Urinary bladder (tissue), 4 donors: ENCODE data around the gene RNF32. TPM values are rescaled to one million over a fixed set of nuclear protein-coding genes. Genes with fewer than 3 reads are reported as not detected.
"Not testable (repeated sequence)": the region's sequence is repeated elsewhere in the genome, so short reads cannot be mapped to it uniquely, and the experiment has no call there.

ENCODE experiments used
- DNase-seq: peaks from one replicate; pipeline ENCODE4 v3.0.0-alpha.2; 2015; ENCODE audit errors: extremely low spot score
- H3K27ac ChIP-seq: one replicate; pipeline ENCODE4 v1.5.1; 2013; ENCODE audit warnings: low read depth, mild to moderate bottlenecking, moderate library complexity
- H3K36me3 ChIP-seq: one replicate; pipeline ENCODE4 v1.6.1; 2013; ENCODE audit warnings: mild to moderate bottlenecking, moderate library complexity; ENCODE audit not compliant: insufficient read depth
- H3K4me1 ChIP-seq: one replicate; pipeline ENCODE4 v1.6.1; 2013; ENCODE audit warnings: mild to moderate bottlenecking, moderate library complexity; ENCODE audit not compliant: insufficient read depth
- H3K4me3 ChIP-seq: one replicate; pipeline ENCODE4 v1.5.1; 2013; ENCODE audit warnings: low read depth, low read length
- WGBS: extraction: QIAGEN DNeasy Blood & Tissue Kit; methylation state at CpG from one replicate; pipeline ENCODE4 v1.1.7; 2013; 5-methylcytosine and 5-hydroxymethylcytosine counted together
- polyA plus RNA-seq: library from polyadenylated mRNA; stranded (reverse); fragments of 200-250 nt; gene quantifications from one replicate; pipeline ENCODE4 v1.2.3, GENCODE V29; 2013
- total RNA-seq: library from RNA; depleted of rRNA; stranded (reverse); fragments of >200 nt; gene quantifications from one replicate; pipeline ENCODE4 v1.2.3, GENCODE V29; 2014
- donor health status: healthy with polysubstance abuse.
- donor health status: healthy.

Gene RNF32
- total and polyA plus RNA-seq, 2 donors: 0.32 to 1.0 TPM

DNA sequence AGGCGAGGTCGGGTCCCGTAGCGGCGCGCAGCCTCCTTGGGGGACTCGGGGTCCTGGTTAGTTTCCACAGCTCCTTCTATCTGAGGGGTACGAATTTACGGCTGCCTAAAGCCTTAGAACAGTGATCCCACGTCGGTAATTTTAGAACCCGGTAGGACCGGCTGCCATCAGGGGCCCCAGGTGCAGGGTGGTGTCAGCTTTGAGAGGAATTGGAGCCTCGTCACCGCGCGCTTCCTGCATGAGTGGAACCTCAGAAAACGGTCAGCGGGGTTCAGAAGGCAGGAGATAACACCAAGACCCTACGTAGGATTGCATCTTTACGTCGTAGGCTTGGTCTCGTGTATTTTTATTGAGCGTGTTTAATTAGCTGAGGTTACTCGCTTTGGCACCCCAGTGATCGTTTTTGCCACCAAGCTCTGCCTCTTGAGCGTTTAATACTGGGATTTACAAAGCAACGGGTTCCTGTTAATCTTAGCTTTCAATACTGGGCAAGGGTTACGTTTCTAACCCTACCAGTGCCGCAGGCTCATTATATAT lies 443 bp downstream of the RNF32 start:
- Histone ChIP-seq H3K4me1 (no peaks in the 10 kb centered on the region), H3K36me3 (no peaks in the 10 kb centered on the region), H3K27ac (peak overlapping the region; percentile 27)

DNA sequence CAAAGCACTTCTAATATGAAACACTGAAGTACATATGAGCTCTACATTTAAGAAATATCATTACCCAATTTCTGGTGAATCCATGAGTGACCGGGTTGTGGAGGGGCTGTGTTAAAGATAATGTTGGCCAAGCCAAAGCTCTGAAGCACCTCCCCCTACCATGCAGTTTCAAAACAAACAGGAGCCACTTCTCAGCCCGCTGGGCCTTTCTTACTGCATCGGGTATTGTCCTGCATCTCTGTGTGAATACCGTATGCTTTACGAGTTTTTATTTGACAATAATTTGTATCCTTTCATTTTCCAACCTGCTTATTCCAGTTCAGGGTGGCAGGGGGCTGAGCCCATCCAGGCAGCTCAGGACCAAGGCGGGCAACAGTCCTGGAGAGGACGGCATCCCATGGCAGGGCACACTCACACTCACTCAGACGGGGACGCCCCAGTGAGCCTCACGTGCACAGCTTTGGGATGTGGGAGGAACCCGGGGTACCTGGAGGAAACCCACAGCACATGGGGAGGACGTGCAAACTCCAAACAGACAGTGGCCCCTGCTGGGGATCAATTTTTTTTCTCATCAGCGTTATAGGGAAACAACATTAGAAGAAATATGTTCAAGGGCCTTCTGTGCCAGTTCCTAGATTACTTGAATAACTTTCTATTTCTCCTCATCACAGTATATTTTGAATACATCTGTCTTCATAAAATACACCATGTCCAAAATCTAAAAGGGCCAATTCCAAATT lies 1.9 kb downstream of the RNF32 start:
- H3K36me3 ChIP-seq: no peaks in the 10 kb centered on the region
- H3K4me3 ChIP-seq: no peak overlapping the region
- H3K27ac ChIP-seq: no peak overlapping the region
- WGBS: 76% methylated on average over 13 of the region's 13 CpGs
- H3K4me1 ChIP-seq: no peaks in the 10 kb centered on the region
- no peak for DNase-seq

More for the DNA sequence above, 443 bp downstream of the RNF32 start:
- WGBS: 6% methylated on average over 30 of the region's 30 CpGs
- H3K4me3 ChIP-seq: peak overlapping the region; percentile 72
- DNase-seq: no peak

DNA sequence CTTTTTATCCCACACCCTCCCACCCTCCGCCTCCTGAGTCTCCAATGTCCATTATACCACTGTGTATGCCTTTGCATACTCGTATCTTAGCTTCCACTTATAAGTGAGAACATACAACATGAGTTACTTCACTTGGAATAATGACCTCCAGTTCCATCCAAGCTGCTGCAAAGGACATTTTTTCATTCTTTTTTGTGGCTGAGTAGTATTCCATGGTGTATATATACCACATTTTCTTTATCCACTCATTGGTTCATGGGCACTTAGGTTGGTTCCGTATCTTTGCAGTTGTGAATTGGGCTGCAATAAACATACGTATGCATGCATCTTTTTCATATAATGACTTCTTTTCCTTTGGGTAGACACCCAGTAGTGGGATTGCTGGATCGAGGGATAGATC lies 6.8 kb downstream of the RNF32 start:
- not testable (repeated sequence) for DNase-seq, H3K4me1 ChIP-seq, H3K36me3 ChIP-seq, H3K4me3 ChIP-seq, H3K27ac ChIP-seq
- WGBS: 90% methylated on average over 5 of the region's 5 CpGs

DNA sequence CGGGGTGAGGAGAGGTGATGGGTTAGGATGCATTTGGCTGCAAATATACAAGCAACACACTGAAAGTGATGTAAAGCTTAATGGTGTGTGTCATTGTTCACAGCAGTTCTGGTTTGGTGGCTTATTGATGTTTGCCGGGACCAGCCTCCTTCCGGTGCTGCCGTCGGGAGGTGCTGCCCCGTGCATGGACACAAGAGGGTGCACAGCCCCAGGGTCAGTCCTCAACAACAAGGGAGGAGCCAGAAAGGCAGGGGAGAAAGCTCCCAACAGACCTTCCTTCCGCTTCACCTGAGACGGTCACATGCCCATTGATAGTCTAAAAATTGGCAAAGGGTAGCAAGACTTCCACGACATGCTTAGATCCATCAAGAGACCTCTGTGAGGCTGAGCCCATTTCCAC lies 9.5 kb downstream of the RNF32 start:
- no peak overlapping the region for H3K4me3 ChIP-seq
- no peaks in the 10 kb centered on the region for H3K36me3 ChIP-seq
- DNase-seq: no peak
- H3K27ac ChIP-seq: no peak overlapping the region
- H3K4me1 ChIP-seq: no peaks in the 10 kb centered on the region
- 48% methylated on average over 9 of the region's 9 CpGs for WGBS

DNA sequence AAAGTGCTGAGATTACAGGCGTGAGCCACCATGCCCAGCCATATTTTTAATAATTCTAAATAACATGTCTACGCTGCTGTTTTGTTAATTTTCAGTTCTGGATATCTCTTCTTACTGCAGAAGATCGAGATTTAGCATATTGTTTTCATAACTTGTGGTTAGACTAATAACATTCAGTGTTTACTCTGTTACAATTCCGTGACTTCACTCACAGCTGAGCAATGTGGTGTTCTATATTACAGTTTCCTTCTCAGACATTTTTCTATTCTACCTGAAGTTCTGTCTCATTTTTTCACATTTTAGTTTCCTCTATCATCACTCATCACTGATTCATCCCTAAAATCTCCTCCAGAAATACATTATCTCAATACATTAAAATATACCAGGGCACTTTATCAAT lies 10.9 kb downstream of the RNF32 start:
- Histone ChIP-seq H3K36me3 (no peaks in the 10 kb centered on the region), H3K4me1 (no peaks in the 10 kb centered on the region), H3K27ac (no peak overlapping the region), H3K4me3 (no peak overlapping the region)
- no peak for DNase-seq
- WGBS: 82% methylated on average over 4 of the region's 4 CpGs

DNA sequence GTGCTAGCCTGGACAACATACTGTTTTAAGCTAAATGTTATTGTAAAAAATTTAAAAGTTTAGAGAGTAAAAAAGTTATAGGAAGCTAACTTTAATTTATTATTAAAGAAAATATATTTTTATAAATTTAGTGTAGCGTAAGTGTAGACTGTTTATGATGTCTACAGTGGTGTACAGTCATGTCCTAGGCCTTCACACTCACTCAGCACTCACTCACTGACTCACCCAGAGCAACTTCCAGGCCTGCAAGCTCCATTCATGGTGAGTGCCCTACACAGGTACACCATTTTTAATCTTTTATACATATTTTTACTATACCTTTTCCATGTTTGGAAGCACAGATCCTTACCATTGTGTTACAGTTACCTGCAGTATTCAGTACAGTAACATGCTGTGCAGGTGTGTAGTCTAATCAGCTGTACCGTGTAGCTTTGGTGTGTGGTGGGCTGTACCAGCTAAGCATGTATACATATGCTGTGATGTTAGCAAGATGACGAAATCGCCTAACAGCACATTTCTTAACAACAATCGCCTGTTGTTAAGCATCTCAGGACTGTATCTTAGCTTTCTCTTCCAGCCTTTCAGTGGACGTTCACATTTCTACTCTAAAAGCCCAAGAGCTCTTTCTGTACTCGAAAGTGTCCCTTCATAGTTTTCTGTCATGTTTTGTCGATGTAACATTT lies 12.5 kb downstream of the RNF32 start:
- Histone ChIP-seq H3K27ac (no peak overlapping the region), H3K36me3 (no peaks in the 10 kb centered on the region), H3K4me1 (no peaks in the 10 kb centered on the region), H3K4me3 (no peak overlapping the region)
- DNase-seq: no peak
- 92% methylated on average over 8 of the region's 8 CpGs for WGBS

DNA sequence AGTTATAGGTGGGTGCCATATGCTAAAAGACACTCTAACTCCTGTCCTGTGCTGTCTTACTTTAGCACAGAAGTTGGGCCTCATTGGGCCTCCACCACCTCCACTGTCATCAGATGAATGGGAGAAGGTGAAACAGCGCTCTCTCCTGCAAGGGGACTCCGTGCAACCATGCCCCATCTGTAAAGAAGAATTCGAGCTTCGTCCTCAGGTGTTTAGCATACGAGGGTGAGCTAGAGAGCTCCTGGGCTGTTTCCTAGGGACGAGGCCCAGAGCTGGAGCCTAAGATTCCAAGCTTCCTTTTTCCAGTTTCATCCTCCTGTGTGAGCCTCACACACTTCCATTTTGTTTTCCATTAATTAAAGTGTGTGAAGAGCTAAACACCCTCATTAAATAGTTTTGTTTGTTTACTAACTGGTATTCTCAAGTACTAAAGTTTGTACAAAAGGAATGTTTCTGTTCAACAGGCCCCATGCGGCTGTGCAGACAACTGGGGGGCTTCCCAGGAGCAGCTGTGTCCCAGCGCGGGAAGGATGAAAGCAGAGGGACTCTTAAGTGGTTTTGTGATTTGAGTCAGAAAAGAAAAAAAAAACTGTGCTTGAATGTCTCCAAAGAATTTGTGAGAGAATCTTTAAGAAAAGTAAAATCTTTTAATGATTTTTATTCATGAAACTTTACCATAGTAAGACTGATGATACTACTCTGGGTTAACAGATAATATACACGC lies 14.1 kb downstream of the RNF32 start:
- no peak overlapping the region for H3K4me3 ChIP-seq
- 79% methylated on average over 10 of the region's 10 CpGs for WGBS
- no peak overlapping the region for H3K27ac ChIP-seq
- H3K36me3 ChIP-seq: no peaks in the 10 kb centered on the region
- H3K4me1 ChIP-seq: no peaks in the 10 kb centered on the region
- no peak for DNase-seq

DNA sequence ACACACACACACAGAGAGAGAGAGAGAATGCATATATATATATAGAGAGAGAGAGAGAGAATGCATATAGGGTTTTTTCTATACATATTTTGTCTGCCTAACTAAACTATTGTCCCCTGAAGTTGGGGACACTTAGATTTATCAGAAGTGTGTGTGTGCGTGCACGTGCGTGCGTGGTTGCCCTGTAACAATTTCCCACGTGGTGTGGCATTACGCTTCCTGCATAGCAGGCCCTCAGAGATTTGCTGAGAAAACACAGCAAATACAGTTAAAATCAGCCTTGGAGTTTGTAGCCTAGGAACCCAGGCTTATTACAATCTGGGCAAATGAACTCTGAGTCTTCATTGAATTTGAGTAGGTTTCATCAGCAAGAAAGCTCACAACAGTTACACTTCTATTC lies 14.7 kb downstream of the RNF32 start:
- Histone ChIP-seq H3K4me1 (no peaks in the 10 kb centered on the region), H3K4me3 (no peak overlapping the region), H3K27ac (no peak overlapping the region), H3K36me3 (no peaks in the 10 kb centered on the region)
- 78% methylated on average over 6 of the region's 6 CpGs for whole genome bisulfite sequencing
- DNase-seq: no peak

DNA sequence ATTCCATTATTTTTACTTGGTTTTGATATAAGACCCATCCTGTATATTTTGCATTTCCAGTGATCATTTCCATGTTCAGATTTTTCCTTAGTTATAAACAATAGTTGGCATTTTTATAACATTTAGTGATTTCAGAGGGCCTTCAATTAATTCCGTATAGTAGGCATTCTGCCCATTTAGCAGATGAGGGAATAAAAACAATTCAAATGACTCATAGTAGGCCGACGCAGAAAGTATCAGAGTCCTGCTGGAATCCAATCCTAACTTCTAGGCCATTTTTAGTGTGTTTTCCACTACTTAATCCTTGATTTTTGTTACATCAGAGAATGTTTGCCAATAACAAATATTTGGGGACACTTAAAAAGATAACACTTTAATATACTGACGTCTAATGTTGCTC lies 15.4 kb downstream of the RNF32 start:
- Histone ChIP-seq H3K36me3 (no peaks in the 10 kb centered on the region), H3K27ac (no peak overlapping the region), H3K4me1 (no peaks in the 10 kb centered on the region), H3K4me3 (no peak overlapping the region)
- DNase-seq: no peak
- WGBS: 53% methylated on average over 4 of the region's 4 CpGs

DNA sequence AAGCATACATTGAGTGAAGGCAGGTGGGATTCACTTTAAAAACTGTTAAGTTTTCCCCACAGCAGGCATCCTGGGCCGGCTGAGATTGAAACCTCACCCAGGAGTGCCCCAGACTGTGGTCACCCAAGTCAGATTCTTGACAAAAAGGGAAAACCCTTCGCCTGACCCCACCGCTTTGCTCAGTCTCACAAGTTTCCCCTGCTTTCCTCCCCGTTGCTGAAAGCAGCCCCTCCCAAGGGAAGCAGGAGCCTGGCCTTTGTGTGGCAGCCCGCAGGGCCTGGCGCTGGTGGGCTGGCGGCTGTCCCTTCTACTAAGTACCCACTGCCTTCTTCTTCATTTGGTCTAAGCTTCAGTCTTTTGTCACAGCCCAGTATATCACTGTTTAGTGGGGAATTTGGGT lies 16.0 kb downstream of the RNF32 start:
- no peak for DNase-seq
- no peaks in the 10 kb centered on the region for H3K36me3 ChIP-seq
- H3K4me3 ChIP-seq: no peak overlapping the region
- 60% methylated on average over 7 of the region's 7 CpGs for WGBS
- no peak overlapping the region for H3K27ac ChIP-seq
- no peaks in the 10 kb centered on the region for H3K4me1 ChIP-seq

DNA sequence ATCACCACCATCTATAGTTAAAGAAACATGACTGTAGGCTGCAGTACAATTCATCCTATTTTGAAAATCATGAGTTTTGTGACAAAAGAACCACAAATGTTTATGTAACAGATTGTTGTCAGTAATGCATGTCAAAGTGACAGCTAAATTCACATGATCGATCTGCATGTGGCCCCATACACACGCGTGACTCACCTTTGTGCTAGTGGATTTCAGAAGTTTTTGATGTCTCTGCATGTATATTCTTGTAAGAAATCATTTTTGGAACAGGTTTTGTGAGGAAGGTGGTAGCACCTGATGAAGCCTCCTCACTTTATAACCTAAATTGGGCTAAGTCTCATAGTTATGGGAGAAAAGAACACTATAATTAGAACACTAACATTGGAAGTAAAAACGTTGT lies 17.1 kb downstream of the RNF32 start:
- H3K36me3 ChIP-seq: no peaks in the 10 kb centered on the region
- no peak overlapping the region for H3K27ac ChIP-seq
- 79% methylated on average over 4 of the region's 4 CpGs for WGBS
- H3K4me1 ChIP-seq: no peaks in the 10 kb centered on the region
- H3K4me3 ChIP-seq: no peak overlapping the region
- DNase-seq: no peak

DNA sequence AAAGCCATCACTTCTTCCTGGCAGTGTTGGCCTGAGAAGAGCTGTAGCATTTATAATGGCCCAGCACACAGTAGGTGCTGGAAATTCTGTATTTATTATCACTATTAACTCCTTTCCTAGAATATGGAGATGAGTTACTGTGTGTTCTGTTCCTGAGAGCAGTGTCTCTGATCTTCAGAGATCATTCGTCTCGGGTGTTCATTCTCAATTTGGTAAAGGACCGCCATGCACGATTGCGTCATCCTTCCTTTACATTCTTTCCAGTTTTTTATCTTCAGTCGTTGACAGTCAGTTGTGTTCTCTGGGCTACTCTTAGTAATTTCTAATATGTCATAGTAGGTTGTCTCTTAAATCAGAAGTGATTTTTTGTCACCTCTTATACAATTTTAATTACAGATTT lies 18.6 kb downstream of the RNF32 start:
- DNase-seq: no peak
- Histone ChIP-seq H3K4me3 (no peak overlapping the region), H3K27ac (no peak overlapping the region), H3K4me1 (no peaks in the 10 kb centered on the region), H3K36me3 (no peaks in the 10 kb centered on the region)
- 86% methylated on average over 6 of the region's 6 CpGs for WGBS

DNA sequence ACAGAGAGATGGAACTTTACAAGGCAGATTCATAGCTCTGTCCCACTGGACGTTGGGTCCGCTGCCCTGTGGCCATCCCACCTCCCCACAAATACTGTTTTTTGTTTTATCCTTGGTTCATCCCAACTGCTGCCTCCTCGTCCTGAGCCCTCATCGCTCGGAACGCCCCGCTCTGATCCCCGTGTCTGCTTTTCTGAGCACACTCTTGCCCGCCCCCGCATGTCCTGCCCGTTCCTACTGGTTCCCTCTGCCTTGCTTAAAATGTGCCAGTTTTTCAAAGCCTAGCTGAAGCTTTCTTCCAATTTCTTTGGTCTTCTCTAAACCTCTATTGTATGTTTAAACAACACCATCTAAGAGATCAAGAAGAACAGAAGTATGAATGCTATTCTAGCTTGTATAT lies 19.4 kb downstream of the RNF32 start:
- H3K36me3 ChIP-seq: no peaks in the 10 kb centered on the region
- no peak overlapping the region for H3K27ac ChIP-seq
- WGBS: 72% methylated on average over 11 of the region's 11 CpGs
- no peak overlapping the region for H3K4me3 ChIP-seq
- no peaks in the 10 kb centered on the region for H3K4me1 ChIP-seq
- DNase-seq: no peak

DNA sequence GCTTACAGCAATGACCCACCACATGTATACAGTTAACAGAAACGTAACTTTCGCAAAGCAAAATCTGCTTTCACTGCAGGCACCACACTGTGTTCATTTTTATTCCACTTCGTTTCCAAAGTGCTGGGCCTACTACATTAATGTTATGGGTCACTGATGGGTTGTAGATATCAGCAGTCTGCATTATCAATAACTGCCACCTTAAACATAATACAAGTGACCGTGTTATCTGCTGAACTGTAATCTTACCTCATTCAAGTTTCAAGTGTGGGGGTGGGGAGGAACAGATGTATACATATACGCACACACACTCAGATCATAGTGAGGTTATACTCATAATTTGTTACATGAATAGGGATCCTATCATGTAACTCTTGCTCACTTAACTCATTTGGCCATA lies 21.1 kb downstream of the RNF32 start:
- 71% methylated on average over 5 of the region's 5 CpGs for WGBS
- Histone ChIP-seq H3K27ac (no peak overlapping the region), H3K36me3 (no peaks in the 10 kb centered on the region), H3K4me3 (no peak overlapping the region), H3K4me1 (no peaks in the 10 kb centered on the region)
- DNase-seq: no peak
